ENCODE data around the gene WDR86. TPM values are rescaled to one million over a fixed set of nuclear protein-coding genes. Genes with fewer than 3 reads are reported as not detected.

The WDR86 gene
- total RNA-seq, 4 donors from 2014 or later = 5.4 to 11.8 (median 9.6) TPM

DNA sequence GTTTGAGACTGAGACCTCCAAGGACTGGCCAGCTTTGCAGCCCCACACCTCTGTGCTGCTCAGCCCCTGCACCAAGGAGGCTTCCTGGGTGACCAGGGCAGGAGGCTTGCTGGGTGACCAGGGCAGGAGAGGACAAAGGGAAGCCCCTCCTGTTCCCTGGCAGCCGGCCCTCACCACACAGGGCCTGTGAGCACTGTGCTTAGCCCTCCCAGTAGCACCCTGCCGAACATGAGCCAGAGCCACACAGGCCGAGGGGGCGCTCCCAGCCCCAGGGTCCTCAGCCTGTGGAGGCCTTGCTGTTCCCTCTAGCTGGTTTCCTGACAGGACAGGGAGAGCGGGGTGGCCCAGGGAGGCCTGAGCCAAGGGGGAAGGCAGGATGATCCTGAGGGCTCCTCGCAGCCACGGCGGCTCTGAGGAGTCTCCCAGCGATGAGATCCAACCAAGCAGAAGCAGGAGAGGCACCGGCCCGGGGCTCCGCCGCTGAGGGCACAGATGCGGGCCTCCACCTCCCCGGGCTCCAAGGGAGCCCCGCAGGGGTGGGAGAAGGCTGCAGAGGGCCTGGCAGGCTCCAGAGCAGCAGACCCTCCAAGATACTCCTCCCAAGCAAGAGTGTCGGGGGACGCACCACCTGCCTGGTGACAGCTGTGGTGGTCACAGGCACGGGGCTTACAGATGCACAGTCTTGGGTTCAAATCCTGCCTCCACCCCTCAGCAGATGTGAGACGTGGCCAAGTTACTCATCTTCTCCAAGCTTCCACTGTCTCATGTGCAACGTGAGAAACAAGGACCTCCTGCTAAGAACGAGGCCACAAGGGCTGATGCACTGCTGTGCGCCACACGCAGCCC is 22.5 kb downstream of the WDR86 start:
- Histone ChIP-seq H3K9me3 (no peaks in the 10 kb centered on the region), H3K36me3 (no peaks in the 10 kb centered on the region), H3K27me3 (peaks cover 2 to 39% (median 7%) of the 10 kb centered on the region in 4 donors), H3K4me1 (peaks cover 0 to 3% (median 3%) of the 10 kb centered on the region in 4 donors), H3K27ac (replicated peaks in 1 of 4) (no peak overlapping the region), H3K4me3 (no peak overlapping the region)
- intact Hi-C loops (cut with DNase I) = no loop called here
- WGBS = 91% methylated on average over 11 of the region's 24 CpGs
- TF ChIP-seq POLR2A (IDR thresholded peaks at IDR 0.05; ENCODE audit: low read depth) = no peak
- no peak for TF ChIP-seq EP300 (IDR thresholded peaks at IDR 0.05)
- no peak for TF ChIP-seq POLR2AphosphoS5 (IDR thresholded peaks at IDR 0.05)
- no peak for TF ChIP-seq CTCF (IDR thresholded peaks at IDR 0.05)
- DNase-seq (ENCODE audit: extremely low spot score) = no peak

DNA sequence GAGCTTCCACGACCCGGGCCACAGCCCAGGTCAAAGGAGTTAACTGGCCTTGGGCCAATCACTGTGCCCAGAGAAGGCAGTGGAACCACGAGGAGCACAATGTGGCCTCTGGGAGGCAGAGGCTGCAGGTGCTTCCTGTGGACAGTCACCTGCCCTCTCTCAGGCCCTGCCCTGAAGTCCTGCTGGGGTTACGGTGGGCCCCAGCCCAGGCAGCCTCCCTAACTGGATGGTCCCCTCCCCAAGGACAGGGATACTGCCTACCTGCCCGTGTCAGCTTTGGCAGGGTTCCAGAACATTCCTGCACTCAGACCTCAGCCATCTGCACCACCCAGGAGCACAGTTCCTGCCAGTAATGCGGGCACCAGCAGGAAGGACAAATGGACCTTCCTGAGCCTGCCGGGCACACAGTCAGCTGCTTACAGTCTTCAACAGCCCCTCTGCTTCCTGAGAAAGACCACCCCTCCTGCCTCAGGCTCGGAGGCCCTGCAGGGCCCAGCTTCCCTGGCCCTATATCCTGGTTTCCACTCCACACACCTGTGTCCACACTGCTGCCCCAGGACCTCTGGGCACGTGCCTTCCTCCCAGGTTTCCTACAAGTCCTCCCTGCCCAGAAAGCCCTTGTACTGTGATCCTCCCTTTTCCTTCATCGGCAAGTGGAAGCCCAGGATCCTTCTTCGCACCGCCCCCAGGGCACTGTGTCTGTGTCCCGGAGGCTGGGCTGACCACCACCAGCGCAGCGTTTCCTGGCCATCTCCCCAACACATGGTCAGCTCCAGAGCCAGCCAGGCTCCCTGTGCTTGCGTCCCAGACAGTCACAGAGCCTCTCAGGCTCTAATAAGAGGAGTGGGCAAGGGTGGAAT is 23.3 kb downstream of the WDR86 start:
- intact Hi-C loops (cut with DNase I) = no loop called here
- no peak for TF ChIP-seq POLR2AphosphoS5 (IDR thresholded peaks at IDR 0.05)
- Histone ChIP-seq H3K9me3 (no peaks in the 10 kb centered on the region), H3K27me3 (peaks cover 5 to 41% (median 16%) of the 10 kb centered on the region in 4 donors), H3K4me3 (no peak overlapping the region), H3K36me3 (no peaks in the 10 kb centered on the region), H3K27ac (replicated peaks in 1 of 4) (no peak overlapping the region), H3K4me1 (peaks cover 8 to 12% (median 11%) of the 10 kb centered on the region in 4 donors)
- WGBS = 71% methylated on average over 13 of the region's 16 CpGs
- no peak for DNase-seq (ENCODE audit: extremely low spot score)

- no peak for DNase-seq (ENCODE audit: extremely low spot score)
- H3K27ac ChIP-seq (replicated peaks in 1 of 4) = no peak overlapping the region
- intact Hi-C loops (cut with DNase I) = no loop called here
Measured at GRCh38 chr7:151385626-151386300, 24.1 kb downstream of the WDR86 start.

GRCh38 chr7:151384776-151385625 is 24.8 kb downstream of the WDR86 start:
- H3K27ac ChIP-seq (replicated peaks in 1 of 4) = no peak overlapping the region
- 93% methylated on average over 10 of the region's 26 CpGs for WGBS

More at GRCh38 chr7:151385626-151386300, 24.1 kb downstream of the WDR86 start:
- Histone ChIP-seq H3K4me1 (peaks cover 14 to 20% (median 19%) of the 10 kb centered on the region in 4 donors), H3K4me3 (no peak overlapping the region), H3K9me3 (no peaks in the 10 kb centered on the region), H3K36me3 (no peaks in the 10 kb centered on the region), H3K27me3 (peaks cover 5 to 48% (median 19%) of the 10 kb centered on the region in 4 donors)
- WGBS = 88% methylated on average over 19 of the region's 26 CpGs
- TF ChIP-seq POLR2AphosphoS5 (IDR thresholded peaks at IDR 0.05) (no peak), EP300 (IDR thresholded peaks at IDR 0.05) (no peak)

More at GRCh38 chr7:151384776-151385625, 24.8 kb downstream of the WDR86 start:
- TF ChIP-seq CTCF (IDR thresholded peaks at IDR 0.05) (no peak), EP300 (IDR thresholded peaks at IDR 0.05) (no peak), POLR2AphosphoS5 (IDR thresholded peaks at IDR 0.05) (no peak), POLR2A (IDR thresholded peaks at IDR 0.05; ENCODE audit: low read depth) (no peak)
- DNase-seq (ENCODE audit: extremely low spot score) = no peak
- peaks cover 5 to 48% (median 19%) of the 10 kb centered on the region in 4 donors for H3K27me3 ChIP-seq
- no peaks in the 10 kb centered on the region for H3K9me3 ChIP-seq
- peaks cover 0 to 5% (median 0%) of the 10 kb centered on the region in 4 donors for H3K36me3 ChIP-seq
- intact Hi-C loops (cut with DNase I) = no loop called here
- H3K4me1 ChIP-seq = peaks cover 14 to 21% (median 19%) of the 10 kb centered on the region in 4 donors
- no peak overlapping the region for H3K4me3 ChIP-seq

All from esophagus muscularis mucosa (tissue), 4 donors.